A549 (cell line): ENCODE data around the gene CAPN11. TPM values are rescaled to one million over a fixed set of nuclear protein-coding genes. Genes with fewer than 3 reads are reported as not detected.

Experiments used
- ATAC-seq, 2 experiments: fragments of 200-7000 bp in 1 of 2; fragments of >200 bp in 1 of 2; cut with Nextera tagmentation in 1 of 2; cut with Tn5 transposase in 1 of 2; 3 replicates each; pipeline versions ENCODE4 v1.8.0 to v1.9.1; 2018 to 2020; ENCODE audit warnings: mild to moderate bottlenecking in 1 of 2, moderate library complexity in 1 of 2
- CTCF ChIA-PET: fragments of 300-600 bp; sonication (Branson Sonifier 250); formaldehyde crosslinking; extraction: SDS; loops from one replicate; lab custom pipeline; 2021; ENCODE audit warnings: antibody characterized with exemption, inconsistent platforms; lab: Yijun Ruan, JAX
- POLR2A ChIA-PET: fragments of 350-600 bp; formaldehyde crosslinking; extraction: SDS; loops from one replicate; lab custom pipeline; 2021; ENCODE audit warnings: antibody characterized with exemption, inconsistent platforms; lab: Yijun Ruan, JAX
- DNase-seq, 2 experiments: peaks; one replicate each; pipeline versions ENCODE4 v3.0.0 to v3.0.0-alpha.2; 2011 to 2016; ENCODE audit warnings: low read depth in 1 of 2, low spot score in 1 of 2
- FAIRE-seq: peaks from 2 replicates; lab custom pipeline; 2011; peaks lifted over from hg19 to GRCh38; lab: Jason Lieb, UNC
- H3K27ac ChIP-seq, 2 experiments: fragments of >200 bp; sonication (Bioruptor Twin); formaldehyde crosslinking; 3 replicates each; pipeline ENCODE4 v1.5.1; 2016 to 2017
- H3K4me1 ChIP-seq: fragments of >200 bp; sonication (Bioruptor Twin); formaldehyde crosslinking; 3 replicates; pipeline ENCODE4 v1.6.1; 2016
- H3K4me2 ChIP-seq: fragments of >200 bp; sonication (Bioruptor Twin); formaldehyde crosslinking; 3 replicates; pipeline ENCODE4 v1.6.1; 2016
- H3K4me3 ChIP-seq: fragments of >200 bp; sonication (Bioruptor Twin); formaldehyde crosslinking; 3 replicates; pipeline ENCODE4 v1.5.1; 2016
- H3K9me3 ChIP-seq: fragments of >200 bp; sonication (Bioruptor Twin); formaldehyde crosslinking; 3 replicates; pipeline ENCODE4 v1.6.1; 2016
- CBX2 ChIP-seq: fragments of 200-600 bp; sonication (generic); IDR thresholded peaks from 2 replicates; pipeline ENCODE4 v1.6.1; 2016; ENCODE audit warnings: low read depth, mild to moderate bottlenecking, borderline replicate concordance
- CHD2 ChIP-seq: fragments of 150-350 bp; IDR thresholded peaks from 2 replicates; pipeline ENCODE4 v1.6.1; 2014; ENCODE audit warnings: low read length; ENCODE audit not compliant: partially characterized antibody
- FOSB ChIP-seq: fragments of 250-450 bp; sonication (Bioruptor Pico); IDR thresholded peaks from 2 replicates; pipeline ENCODE4 v1.5.0; 2020; ENCODE audit warnings: mild to moderate bottlenecking, moderate library complexity
- FOSL2 ChIP-seq, 2 experiments: fragments of 450-650 bp in 1 of 2; fragments of >200 bp in 1 of 2; sonication (Bioruptor Twin) in 1 of 2; formaldehyde crosslinking; IDR thresholded peaks; 2 replicates each; pipeline versions ENCODE4 v1.5.0 to v1.6.1; 2016 to 2020; ENCODE audit warnings: mild to moderate bottlenecking in 1 of 2, moderate library complexity in 1 of 2
- HEYL ChIP-seq: fragments of 250-450 bp; sonication (Bioruptor Pico); IDR thresholded peaks from 2 replicates; pipeline ENCODE4 v1.8.0; 2021; ENCODE audit warnings: mild to moderate bottlenecking, moderate library complexity
- HOXA7 ChIP-seq: fragments of 250-450 bp; sonication (Bioruptor Pico); IDR thresholded peaks from 2 replicates; pipeline ENCODE4 v1.5.0; 2020; ENCODE audit warnings: mild to moderate bottlenecking, moderate library complexity
- HOXB5 ChIP-seq: fragments of 250-450 bp; sonication (Bioruptor Pico); IDR thresholded peaks from 2 replicates; pipeline ENCODE4 v1.5.0; 2020; ENCODE audit warnings: mild to moderate bottlenecking, moderate library complexity
- MAZ ChIP-seq: fragments of 150-350 bp; IDR thresholded peaks from 2 replicates; pipeline ENCODE4 v1.6.1; 2014; ENCODE audit warnings: antibody characterized with exemption, low read depth, low read length, borderline replicate concordance
- MYC ChIP-seq: IDR thresholded peaks from 2 replicates; pipeline ENCODE4 v1.6.1; 2012; ENCODE audit warnings: mild to moderate bottlenecking, inconsistent platforms, low read length, improper control_type of control experiment, borderline replicate concordance
- NFE2L2 ChIP-seq: fragments of 150-350 bp; conservative IDR thresholded peaks from 2 replicates; pipeline ENCODE4 v1.6.1; 2014; ENCODE audit warnings: low read length
- NR3C1 ChIP-seq: fragments of >200 bp; sonication (Bioruptor Twin); formaldehyde crosslinking; IDR thresholded peaks from 3 replicates; pipeline ENCODE4 v1.6.1; 2017
- PHF8 ChIP-seq: fragments of 200-600 bp; sonication (generic); IDR thresholded peaks from 2 replicates; pipeline ENCODE4 v1.6.1; 2016; ENCODE audit warnings: low read depth, mild to moderate bottlenecking, antibody characterized with exemption, moderate library complexity, borderline replicate concordance
- REST ChIP-seq: fragments of 200-600 bp; sonication (generic); IDR thresholded peaks from 2 replicates; pipeline ENCODE4 v1.6.1; 2016; ENCODE audit warnings: antibody characterized with exemption, mild to moderate bottlenecking, moderate library complexity
- RNF2 ChIP-seq: fragments of 200-600 bp; sonication (generic); IDR thresholded peaks from 2 replicates; pipeline ENCODE4 v1.6.1; 2016; ENCODE audit warnings: low read depth, mild to moderate bottlenecking, antibody characterized with exemption, moderate library complexity, borderline replicate concordance
- TFCP2L1 ChIP-seq: fragments of 250-450 bp; sonication (Bioruptor Pico); IDR thresholded peaks from 2 replicates; pipeline ENCODE4 v1.5.0; 2021; ENCODE audit warnings: mild to moderate bottlenecking
- ZC3H11A ChIP-seq: fragments of 450-650 bp; IDR thresholded peaks from 2 replicates; pipeline ENCODE4 v1.6.1; 2014; ENCODE audit warnings: antibody characterized with exemption, mild to moderate bottlenecking
- WGBS: methylation state at CpG from one replicate; pipeline ENCODE4 v1.1.6; 2017; ENCODE audit errors: missing lambda C conversion rate; 5-methylcytosine and 5-hydroxymethylcytosine counted together
- polyA plus RNA-seq, 4 experiments: library from polyadenylated mRNA; depleted of rRNA in 3 of 4; stranded (reverse); fragments of >200 nt; fragmentation: RNase III in 1 of 4; extraction: RNeasy Plus Mini Kit Qiagen cat#74134 plus additional on column Dnase treatment in 1 of 4; gene quantifications; 2 replicates in 3 of 4; 3 replicates in 1 of 4; pipeline ENCODE4 v1.2.3, GENCODE V29; 2011 to 2017
- TF ChIP-seq, protein P1 (sequence below): fragments of 150-350 bp; IDR thresholded peaks from 2 replicates; pipeline ENCODE4 v1.6.1; 2014; ENCODE audit warnings: low read depth, mild to moderate bottlenecking, low read length
- TF ChIP-seq, protein P2 (sequence below): IDR thresholded peaks from 2 replicates; pipeline ENCODE4 v1.6.1; 2012
- TF ChIP-seq, protein P3 (sequence below): fragments of 450-650 bp; IDR thresholded peaks from 2 replicates; pipeline ENCODE4 v1.6.1; 2014; ENCODE audit warnings: antibody characterized with exemption
- TF ChIP-seq, protein P4 (sequence below): fragments of 250-450 bp; sonication (Bioruptor Pico); IDR thresholded peaks from 2 replicates; pipeline ENCODE4 v1.5.0; 2021; ENCODE audit warnings: mild to moderate bottlenecking, moderate library complexity, borderline replicate concordance

CAPN11 gene
- polyA plus RNA-seq, 2 of the 4 experiments (the other 2 are of a cell fraction) = 0.10 TPM; not detected in 1

DNA sequence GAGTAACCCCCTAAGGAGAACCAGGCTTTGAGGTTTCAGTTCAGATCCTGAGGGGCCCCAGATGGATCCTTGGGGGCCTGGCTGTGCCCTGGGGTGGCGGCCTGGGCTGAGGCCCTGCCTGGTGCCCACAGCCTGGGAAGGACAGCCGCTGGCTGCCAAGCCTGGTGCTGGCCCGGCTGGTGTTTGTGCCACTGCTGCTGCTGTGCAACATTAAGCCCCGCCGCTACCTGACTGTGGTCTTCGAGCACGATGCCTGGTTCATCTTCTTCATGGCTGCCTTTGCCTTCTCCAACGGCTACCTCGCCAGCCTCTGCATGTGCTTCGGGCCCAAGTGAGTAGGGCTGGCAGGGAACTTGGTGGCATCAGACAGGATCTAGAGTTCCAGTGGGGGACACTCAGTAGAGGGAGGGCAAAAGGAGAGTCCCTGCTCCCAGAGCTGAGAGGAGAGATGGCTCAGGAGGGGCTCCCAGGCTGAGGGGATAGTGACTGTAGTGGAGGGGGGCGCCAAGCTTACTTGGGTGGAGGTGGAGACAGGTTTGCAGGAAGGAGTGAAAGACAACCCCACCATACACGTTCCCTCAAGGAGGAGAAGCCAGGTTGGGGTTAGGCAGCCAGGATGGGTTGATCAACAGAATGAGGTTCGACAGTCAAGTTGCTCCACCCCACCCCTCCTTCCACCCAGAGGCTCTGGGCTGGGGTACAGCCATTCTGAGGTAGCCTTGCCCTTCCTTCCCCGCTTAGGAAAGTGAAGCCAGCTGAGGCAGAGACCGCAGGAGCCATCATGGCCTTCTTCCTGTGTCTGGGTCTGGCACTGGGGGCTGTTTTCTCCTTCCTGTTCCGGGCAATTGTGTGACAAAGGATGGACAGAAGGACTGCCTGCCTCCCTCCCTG is 74.3 kb downstream of the CAPN11 start:
- no peak overlapping the region for H3K27ac ChIP-seq
- no peak overlapping the region for H3K4me2 ChIP-seq
- H3K4me1 ChIP-seq = peaks cover 32% of the 10 kb centered on the region
- no peak for TF ChIP-seq MAZ
- TF ChIP-seq, protein P1, sequence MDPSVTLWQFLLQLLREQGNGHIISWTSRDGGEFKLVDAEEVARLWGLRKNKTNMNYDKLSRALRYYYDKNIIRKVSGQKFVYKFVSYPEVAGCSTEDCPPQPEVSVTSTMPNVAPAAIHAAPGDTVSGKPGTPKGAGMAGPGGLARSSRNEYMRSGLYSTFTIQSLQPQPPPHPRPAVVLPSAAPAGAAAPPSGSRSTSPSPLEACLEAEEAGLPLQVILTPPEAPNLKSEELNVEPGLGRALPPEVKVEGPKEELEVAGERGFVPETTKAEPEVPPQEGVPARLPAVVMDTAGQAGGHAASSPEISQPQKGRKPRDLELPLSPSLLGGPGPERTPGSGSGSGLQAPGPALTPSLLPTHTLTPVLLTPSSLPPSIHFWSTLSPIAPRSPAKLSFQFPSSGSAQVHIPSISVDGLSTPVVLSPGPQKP = no peak
- TF ChIP-seq, protein P2, sequence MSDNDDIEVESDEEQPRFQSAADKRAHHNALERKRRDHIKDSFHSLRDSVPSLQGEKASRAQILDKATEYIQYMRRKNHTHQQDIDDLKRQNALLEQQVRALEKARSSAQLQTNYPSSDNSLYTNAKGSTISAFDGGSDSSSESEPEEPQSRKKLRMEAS = no peak
- no peak for TF ChIP-seq REST
- TF ChIP-seq CHD2 = no peak
- TF ChIP-seq, protein P3, sequence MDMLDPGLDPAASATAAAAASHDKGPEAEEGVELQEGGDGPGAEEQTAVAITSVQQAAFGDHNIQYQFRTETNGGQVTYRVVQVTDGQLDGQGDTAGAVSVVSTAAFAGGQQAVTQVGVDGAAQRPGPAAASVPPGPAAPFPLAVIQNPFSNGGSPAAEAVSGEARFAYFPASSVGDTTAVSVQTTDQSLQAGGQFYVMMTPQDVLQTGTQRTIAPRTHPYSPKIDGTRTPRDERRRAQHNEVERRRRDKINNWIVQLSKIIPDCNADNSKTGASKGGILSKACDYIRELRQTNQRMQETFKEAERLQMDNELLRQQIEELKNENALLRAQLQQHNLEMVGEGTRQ = no peak
- TF ChIP-seq RNF2 = no peak
- TF ChIP-seq HEYL (CRISPR knock-in tag) = no peak
- no peak for TF ChIP-seq HOXA7
- no peak for TF ChIP-seq NR3C1
- no peak for TF ChIP-seq CBX2
- no peak for TF ChIP-seq HOXB5 (CRISPR knock-in tag)
- no peak for TF ChIP-seq FOSB (CRISPR knock-in tag)
- TF ChIP-seq, protein P4, sequence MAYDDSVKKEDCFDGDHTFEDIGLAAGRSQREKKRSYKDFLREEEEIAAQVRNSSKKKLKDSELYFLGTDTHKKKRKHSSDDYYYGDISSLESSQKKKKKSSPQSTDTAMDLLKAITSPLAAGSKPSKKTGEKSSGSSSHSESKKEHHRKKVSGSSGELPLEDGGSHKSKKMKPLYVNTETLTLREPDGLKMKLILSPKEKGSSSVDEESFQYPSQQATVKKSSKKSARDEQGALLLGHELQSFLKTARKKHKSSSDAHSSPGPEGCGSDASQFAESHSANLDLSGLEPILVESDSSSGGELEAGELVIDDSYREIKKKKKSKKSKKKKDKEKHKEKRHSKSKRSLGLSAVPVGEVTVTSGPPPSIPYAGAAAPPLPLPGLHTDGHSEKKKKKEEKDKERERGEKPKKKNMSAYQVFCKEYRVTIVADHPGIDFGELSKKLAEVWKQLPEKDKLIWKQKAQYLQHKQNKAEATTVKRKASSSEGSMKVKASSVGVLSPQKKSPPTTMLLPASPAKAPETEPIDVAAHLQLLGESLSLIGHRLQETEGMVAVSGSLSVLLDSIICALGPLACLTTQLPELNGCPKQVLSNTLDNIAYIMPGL (CRISPR knock-in tag) = no peak
- TF ChIP-seq TFCP2L1 (CRISPR knock-in tag) = no peak
- no peak for TF ChIP-seq FOSL2 (IDR thresholded peaks at IDR 0.05)
- no peak for TF ChIP-seq FOSL2 (CRISPR knock-in tag; IDR thresholded peaks at IDR 0.05)
- TF ChIP-seq MYC = no peak
- no peak for TF ChIP-seq PHF8
- TF ChIP-seq NFE2L2 = no peak
- TF ChIP-seq ZC3H11A = no peak
- TF ChIP-seq, all 56 proteins: peak for 0
- FAIRE-seq = no peak
- 90% methylated on average over 11 of the region's 16 CpGs for WGBS
- DNase-seq = no peak
- ChIA-PET CTCF (interaction anchor here (1.0 to 8.4 kb wide), 6 partner anchors 9 to 60 kb away, joined by 3 to 111 read pairs (median 20); partner anchors contain the start of genes HSP90AB1 and SLC29A1), POLR2A (no interaction called here)
- H3K9me3 ChIP-seq = no peaks in the 10 kb centered on the region
- ATAC-seq = no peak
- no peak overlapping the region for H3K4me3 ChIP-seq
